HG03469 (cell line): Measurements from ENCODE around the gene OR9G4.

Experiments
- ATAC-seq: cut with Tn5 transposase; IDR thresholded peaks from one replicate; pipeline ENCODE4 v1.9.1; 2021; ENCODE audit warnings: mild to moderate bottlenecking, moderate library complexity, moderate number of reproducible peaks; ENCODE audit not compliant: unreplicated experiment

The OR9G4 gene

DNA sequence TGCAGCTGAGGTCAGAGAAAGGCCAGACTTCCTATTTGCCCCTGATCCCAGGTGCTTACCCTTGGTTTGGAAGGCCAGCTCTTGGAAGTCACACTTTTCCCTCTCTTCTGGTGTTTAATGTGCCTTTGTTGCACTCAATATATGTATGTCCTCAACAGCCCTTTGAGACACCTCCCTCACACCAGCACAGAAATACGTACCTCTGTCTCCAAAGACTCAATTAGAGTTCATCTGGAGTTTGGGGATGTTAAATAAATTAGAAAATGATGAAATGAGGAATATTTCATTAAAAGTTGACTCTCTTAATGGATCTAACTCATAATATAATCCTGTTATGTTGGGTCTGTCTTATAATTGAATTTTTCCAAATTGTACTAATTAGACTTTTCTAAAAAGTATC, at the start of gene OR9G4:
TSS of gene OR9G4 (minus strand) at position 101 of the 400 bp plus-strand sequence. CDS start 4,931 bp downstream, outside the sequence.
- no peak for ATAC-seq

DNA sequence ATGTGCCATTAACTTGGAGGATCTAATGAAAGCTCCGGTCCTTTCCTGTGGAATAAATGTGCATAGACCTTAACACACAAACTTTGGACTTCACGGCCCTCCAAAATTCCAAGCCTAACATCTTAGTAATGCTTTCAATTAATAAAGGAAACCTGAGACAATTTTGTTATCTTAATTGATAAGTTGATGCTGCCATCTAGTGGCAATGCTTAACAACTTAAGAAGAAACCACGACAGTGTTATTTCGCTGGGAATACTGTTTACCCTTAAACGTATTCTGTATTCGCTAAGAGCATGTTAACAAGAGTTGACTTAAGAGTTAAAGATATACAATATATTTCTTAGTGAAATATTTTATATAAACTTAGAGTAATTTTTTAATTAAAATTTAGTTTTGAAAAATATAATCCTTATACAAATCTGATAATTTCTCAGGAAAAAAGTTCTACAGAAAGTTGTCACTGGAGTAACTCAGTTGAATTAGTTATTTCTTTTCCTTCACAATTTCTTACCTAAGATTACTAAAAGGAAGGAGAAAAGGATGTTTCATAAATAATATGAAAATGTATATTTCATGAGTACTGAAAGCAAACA, 35.0 kb upstream of the OR9G4 start:
- ATAC-seq: no peak

DNA sequence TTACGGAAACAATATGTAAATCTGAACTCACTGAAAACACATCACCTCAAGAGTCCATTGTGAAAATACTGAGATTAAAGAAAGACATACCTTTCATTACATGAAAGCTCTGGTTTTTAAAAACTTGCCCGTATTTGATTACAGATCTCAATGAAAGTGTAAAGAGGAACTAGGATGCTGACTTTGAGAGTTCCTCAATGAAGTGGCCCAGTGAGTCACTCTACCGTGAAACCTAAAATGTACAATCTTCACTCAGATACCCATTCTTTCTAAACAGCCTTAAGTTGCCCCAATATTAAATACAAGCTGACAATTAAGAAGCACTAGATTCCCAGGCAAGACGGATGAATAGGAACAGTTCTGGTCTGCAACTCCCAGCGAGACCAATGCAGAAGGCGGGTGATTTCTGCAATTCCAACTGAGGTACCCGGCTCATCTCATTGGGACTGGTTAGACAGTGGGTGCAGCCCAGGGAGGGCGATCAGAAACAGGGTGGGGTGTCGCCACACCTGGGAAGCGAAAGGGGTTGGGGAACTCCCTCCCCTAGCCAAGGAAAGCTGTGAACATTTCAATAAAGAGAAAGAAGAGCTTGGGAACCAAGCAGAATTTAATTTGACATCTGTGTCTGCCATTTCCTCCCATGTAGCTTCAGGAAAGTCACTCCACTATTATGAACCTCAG, 33.8 kb upstream of the OR9G4 start:
- peak; percentile 83 for ATAC-seq

- no peak for ATAC-seq
Observed at GRCh38 chr11:56776809-56777208, 28.3 kb upstream of the OR9G4 start.

GRCh38 chr11:56764976-56765375, 16.5 kb upstream of the OR9G4 start:
- no peak for ATAC-seq

DNA sequence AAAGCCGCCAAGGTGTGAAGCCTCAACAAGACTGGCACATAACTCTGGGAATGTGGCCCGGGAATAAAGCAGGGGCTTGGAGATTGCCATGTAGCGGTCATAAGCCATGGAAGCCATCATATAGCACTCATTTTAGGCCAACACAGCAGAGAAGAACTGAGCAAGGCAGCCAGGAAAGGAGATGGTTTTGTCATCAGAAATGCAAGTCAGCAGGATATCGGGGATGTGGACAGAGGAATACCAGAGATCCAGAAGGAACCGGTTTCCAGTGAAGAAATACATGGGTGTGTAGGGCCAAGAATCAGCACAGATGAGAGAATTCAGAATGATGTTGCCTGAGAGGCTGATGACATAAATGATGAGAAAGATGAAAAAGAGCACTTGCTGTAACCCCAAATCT, 3.0 kb upstream of the OR9G4 start:
- no peak for ATAC-seq

DNA sequence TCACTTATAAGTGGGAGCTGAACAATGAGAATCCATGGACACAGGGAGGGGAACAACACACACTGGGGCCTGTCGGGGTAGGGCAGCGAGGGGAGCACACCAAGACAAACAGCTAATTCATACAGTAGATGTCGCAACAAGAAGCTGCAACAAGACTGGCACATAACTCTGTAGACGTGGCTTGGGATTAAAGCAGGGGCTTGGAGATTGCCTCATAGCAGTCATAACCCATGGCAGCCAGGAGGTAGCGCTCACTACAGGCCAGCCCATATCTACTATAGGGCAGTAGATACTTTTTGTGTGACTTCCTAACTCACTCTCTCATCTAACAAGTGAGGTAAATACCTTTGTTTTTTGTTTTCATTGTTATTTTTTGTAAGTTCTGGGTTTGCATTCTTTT, 1.7 kb upstream of the OR9G4 start:
- no peak for ATAC-seq

GRCh38 chr11:56740886-56741285, 7.6 kb downstream of the OR9G4 start:
- ATAC-seq: no peak

DNA sequence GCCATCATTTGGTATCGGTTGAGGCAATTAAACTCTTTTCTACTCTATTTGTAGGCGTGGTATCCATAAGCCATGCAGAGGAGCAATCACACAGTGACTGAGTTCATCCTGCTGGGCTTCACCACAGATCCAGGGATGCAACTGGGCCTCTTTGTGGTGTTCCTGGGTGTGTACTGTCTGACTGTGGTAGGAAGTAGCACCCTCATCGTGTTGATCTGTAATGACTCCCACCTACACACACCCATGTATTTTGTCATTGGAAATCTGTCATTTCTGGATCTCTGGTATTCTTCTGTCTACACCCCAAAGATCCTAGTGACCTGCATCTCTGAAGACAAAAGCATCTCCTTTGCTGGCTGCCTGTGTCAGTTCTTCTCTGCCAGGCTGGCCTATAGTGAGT, 8.4 kb downstream of the OR9G4 start:
- no peak for ATAC-seq

GRCh38 chr11:56720513-56720912, 28.0 kb downstream of the OR9G4 start:
- ATAC-seq: no peak

DNA sequence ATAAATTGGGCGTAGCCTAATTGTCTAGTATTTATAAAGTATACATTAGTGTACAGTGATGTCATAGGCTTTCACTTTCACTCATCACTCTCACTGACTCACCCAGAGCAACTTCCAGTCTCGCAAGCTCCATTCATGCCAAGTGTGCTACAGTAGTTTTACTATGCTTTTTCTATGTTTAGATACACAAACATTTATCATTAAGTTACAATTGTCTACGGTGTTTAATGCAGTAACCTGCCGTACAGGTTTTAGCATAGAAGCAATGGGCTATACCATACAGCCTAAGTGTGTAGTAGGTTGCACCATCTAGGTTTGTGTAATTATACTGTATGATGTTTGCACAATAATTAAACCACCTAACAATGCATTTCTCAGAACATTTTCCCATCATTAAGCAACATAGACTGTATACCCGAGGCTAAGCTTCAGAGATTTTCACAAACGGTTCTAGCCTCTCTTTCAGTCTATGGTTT, 32.1 kb downstream of the OR9G4 start:
- no peak for ATAC-seq

DNA sequence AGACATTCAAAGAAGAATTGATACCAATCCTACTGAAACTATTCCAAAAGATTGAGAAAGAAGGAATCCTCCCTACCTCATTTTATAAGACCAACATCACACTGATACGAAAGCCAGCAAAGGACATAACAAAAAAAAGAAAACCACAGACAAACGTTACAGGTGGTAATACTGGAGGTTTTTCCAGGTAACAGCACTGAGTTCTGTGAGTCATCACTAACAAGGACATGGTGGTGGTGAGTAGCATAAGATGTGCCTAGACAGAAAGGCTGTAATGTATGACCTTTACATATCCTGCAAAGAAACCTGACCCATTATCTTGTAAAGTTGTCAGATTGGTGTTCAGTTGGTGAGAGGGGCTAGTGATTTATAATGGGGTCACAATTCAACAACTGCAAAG, 34.3 kb downstream of the OR9G4 start:
- ATAC-seq: no peak

GRCh38 chr11:56706486-56706885, 42.0 kb downstream of the OR9G4 start:
- ATAC-seq: no peak

DNA sequence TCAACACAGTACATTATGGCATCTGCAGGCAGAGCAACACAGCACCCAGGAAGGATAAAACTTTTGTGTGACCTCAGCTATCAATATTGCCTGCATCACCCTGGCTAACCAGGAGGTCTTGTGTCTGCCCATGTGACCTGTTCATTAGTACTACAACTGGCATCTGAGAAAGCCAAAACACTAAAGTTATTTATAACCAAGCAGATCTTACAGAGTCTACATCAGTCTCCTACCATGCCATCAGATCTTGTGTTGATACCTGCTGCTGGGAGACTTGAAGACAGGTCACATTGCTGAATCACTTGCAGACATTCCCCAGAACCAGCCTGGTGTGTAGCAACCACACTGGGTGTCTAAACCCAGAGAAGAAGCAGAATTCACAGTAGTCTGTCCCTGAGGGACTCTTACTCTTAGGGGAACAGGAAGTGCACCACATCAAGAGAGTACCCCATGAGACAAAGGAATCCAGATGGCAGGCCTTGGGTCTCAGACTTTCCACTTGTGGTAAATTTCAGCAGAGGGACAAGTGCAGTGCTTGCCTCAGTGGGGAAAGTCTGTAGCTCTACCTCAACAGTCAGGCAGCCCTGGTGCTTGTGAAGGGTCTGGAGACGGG, 42.6 kb downstream of the OR9G4 start:
- ATAC-seq: no peak

- no peak for ATAC-seq
Observed at GRCh38 chr11:56700914-56701485, 47.5 kb downstream of the OR9G4 start.

DNA sequence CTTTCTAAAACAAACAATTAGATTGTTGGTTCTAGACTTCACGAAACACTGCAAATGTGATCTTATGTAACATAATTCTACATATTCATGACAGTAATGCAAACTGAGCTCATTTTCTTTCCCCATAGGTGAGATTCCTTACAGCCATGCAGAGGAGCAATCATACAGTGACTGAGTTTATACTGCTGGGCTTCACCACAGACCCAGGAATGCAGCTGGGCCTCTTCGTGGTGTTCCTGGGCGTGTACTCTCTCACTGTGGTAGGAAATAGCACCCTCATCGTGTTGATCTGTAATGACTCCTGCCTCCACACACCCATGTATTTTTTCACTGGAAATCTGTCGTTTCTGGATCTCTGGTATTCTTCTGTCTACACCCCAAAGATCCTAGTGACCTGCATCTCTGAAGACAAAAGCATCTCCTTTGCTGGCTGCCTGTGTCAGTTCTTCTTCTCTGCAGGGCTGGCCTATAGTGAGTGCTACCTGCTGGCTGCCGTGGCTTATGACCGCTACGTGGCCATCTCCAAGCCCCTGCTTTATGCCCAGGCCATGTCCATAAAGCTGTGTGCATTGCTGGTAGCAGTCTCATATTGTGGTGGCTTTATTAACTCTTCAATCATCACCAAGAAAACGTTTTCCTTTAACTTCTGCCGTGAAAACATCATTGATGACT, 48.1 kb downstream of the OR9G4 start:
- ATAC-seq: no peak

DNA sequence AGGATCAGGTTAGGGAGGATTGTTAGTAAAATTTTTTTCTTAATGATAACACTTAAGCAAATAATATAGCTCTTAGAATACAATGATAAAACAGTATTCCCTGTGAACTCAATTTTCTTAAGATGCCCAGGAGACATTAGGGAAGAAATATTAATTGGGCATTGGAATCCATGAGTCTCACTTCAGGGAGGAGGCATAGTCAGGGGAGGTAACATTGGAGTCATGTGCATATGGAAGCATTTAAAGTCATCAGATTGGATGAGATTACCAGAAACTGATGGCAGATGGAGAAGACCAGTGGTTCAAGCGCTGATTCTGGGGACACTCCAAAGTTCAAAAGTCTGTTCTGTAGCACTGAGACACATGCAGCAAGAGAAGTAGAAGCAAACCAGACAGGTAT, 49.7 kb downstream of the OR9G4 start, which contains the start of gene OR9G1:
TSS of gene OR9G1 (plus strand) at position 301 of the 400 bp plus-strand sequence. CDS start 1,293 bp downstream, outside the sequence.
- no peak for ATAC-seq

GRCh38 chr11:56693428-56693827, 55.1 kb downstream of the OR9G4 start:
- no peak for ATAC-seq
